GM19238 (cell line): ENCODE measurements around the gene RPLP2.

Experiments
- DNase-seq: peaks from one replicate; pipeline ENCODE4 v3.0.0; 2011; ENCODE audit warnings: low spot score; ENCODE audit not compliant: insufficient read length

The RPLP2 gene

GRCh38 chr11:849104-849824, 39.5 kb downstream of the RPLP2 start:
- peak; percentile 42 for DNase-seq

DNA sequence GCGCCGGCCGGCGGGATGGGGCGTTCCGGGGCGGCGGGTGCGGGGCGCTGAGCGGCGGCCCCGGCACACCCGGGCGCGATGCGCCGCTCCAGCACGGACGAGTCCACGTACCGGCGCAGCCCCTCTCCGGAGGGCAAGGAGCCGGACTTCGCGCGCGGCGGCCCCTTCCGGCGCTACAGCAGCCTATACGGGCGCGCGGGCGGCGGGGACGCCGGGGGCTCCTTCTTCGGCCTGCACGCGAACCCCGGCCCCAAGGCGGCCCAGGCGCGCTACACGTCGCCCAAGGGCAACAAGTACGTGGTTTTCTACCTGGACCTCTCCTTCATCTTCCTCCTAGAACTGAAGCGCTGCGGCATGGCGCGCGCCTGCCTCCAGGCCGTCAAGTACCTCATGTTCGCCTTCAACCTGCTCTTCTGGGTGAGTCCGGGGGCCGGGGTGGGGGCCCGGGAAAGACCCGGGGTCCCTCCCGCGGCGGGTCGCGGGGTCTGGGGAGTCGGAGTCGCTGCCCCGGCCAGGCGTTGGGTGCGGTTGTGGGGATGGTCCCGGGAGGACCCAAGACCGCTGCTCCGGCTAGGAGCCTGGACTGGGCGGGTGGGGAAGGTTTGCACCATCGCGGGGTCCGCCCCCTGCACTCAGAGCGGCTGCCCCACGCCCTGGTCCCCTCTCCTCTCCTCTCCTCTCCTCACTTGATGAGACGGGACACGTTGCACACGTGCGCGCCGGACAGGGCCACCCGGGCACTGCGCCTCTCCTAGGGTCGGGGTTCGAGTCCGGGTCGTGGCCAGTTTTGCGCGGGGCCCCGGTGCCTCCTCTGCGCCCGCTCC, 40.4 kb downstream of the RPLP2 start:
- peak; percentile 40 for DNase-seq

GRCh38 chr11:850775-851763, 41.3 kb downstream of the RPLP2 start:
- DNase-seq = no peak

GRCh38 chr11:852762-853161, 43.0 kb downstream of the RPLP2 start:
- DNase-seq = no peak

- no peak for DNase-seq
Observed at GRCh38 chr11:853682-854448, 44.1 kb downstream of the RPLP2 start.

GRCh38 chr11:854601-855329, 45.0 kb downstream of the RPLP2 start:
- no peak for DNase-seq

GRCh38 chr11:855330-855674, 45.5 kb downstream of the RPLP2 start:
- no peak for DNase-seq

DNA sequence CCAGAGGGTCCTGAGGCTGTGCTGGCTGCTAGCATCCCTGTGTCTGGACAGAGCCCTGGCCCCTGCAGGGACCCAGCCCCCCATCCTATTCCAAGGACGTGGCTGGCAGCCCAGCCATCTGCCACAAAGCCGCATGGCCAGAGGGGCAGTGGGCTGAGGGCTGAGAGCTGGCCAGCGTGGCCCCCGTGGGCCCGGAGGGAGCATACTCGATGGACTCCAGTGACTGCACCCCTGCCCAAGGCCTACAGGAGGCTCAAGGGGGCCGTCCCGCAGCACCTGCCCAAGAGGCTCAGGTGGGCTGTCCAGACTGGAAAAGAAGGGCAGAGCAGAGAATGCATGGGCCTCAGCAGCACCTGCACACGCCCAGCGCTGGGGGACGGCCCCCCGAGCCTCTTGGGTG, 46.0 kb downstream of the RPLP2 start:
- no peak for DNase-seq

- DNase-seq = no peak
Observed at GRCh38 chr11:856397-856796, 46.6 kb downstream of the RPLP2 start.

GRCh38 chr11:858053-858761, 48.4 kb downstream of the RPLP2 start:
- no peak for DNase-seq

- no peak for DNase-seq
Observed at GRCh38 chr11:858762-859339, 49.1 kb downstream of the RPLP2 start.

- no peak for DNase-seq
Observed at GRCh38 chr11:859394-860131, 49.8 kb downstream of the RPLP2 start.

GRCh38 chr11:860234-861104, 50.7 kb downstream of the RPLP2 start:
- DNase-seq = no peak

GRCh38 chr11:861105-861479, 51.3 kb downstream of the RPLP2 start:
- no peak for DNase-seq

- DNase-seq = no peak
Observed at GRCh38 chr11:862081-862661, 52.4 kb downstream of the RPLP2 start.
